SK-MEL-5 (cell line): ENCODE results near the gene C2orf72. TPM values are rescaled to one million over a fixed set of nuclear protein-coding genes. Genes with fewer than 3 reads are reported as not detected.
A peak's percentile ranks its signal among the peaks of the same experiment; 100 is the strongest.

Source experiments
- DNase-seq: peaks from one replicate; pipeline ENCODE4 v3.0.0-alpha.2; 2016; ENCODE audit warnings: low read depth, low spot score
- in situ Hi-C: cut with HindIII; loops from 2 replicates; pipeline ENCODE4 v1.10.0; 2016; ENCODE audit warnings: low sequenced_read_pairs, high pct_unique_total_duplicates, low pct_unique_long_range_greater_than_20kb
- total RNA-seq: library from RNA; depleted of rRNA; stranded (reverse); fragments of >200 nt; shearing (Covaris generic); gene quantifications from 2 replicates; pipeline ENCODE4 v1.2.3, GENCODE V29; 2014

C2orf72 gene
- total RNA-seq, 1 experiment from 2014 or later = 3.8 TPM

DNA sequence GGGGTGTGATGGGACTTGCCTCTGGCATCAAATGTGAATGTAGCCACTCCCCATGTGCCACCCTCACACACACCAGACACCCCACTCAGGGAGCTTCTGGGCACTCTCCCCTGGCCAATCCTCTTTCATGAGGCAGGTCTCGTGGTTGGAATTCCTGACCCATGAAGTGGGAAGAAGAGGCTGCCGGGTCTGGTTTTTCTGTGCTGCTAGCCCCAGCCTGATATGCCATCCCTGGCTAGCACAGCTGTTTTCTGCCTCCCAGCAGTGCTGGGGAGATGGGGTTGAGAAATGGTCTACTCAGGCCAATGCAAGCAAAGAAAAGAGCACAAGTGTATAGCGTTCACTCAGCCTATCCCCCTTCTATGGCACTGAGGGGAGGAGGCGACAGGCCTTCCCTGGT lies 1.2 kb upstream of the C2orf72 start:
- in situ Hi-C loops = no loop called here
- DNase-seq = no peak

DNA sequence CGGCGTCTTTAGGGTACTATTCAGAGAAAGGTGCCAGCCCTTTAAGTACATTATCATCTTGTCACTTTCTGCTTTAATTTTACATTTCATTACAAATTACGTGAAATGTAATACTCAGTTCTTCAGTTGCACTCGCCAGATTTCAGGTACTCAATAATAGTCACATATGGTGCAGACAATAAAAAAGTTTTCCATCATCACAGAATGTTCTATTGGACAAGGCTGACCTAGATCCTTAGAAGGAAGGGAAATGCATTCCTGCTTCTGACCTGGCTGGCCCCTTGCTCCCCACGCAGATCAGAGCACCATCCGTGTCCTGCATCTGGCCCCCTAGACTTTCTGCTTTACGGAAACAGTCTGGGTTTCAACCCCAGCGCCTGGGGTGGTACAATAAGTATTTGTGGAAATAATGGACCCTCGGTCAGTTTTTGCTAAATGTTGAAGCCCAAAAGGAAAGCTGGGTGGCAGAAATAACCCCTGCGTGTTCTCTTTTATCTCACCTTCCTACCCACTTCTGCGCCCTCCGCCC lies 681 bp upstream of the C2orf72 start:
- in situ Hi-C loops = no loop called here

DNA sequence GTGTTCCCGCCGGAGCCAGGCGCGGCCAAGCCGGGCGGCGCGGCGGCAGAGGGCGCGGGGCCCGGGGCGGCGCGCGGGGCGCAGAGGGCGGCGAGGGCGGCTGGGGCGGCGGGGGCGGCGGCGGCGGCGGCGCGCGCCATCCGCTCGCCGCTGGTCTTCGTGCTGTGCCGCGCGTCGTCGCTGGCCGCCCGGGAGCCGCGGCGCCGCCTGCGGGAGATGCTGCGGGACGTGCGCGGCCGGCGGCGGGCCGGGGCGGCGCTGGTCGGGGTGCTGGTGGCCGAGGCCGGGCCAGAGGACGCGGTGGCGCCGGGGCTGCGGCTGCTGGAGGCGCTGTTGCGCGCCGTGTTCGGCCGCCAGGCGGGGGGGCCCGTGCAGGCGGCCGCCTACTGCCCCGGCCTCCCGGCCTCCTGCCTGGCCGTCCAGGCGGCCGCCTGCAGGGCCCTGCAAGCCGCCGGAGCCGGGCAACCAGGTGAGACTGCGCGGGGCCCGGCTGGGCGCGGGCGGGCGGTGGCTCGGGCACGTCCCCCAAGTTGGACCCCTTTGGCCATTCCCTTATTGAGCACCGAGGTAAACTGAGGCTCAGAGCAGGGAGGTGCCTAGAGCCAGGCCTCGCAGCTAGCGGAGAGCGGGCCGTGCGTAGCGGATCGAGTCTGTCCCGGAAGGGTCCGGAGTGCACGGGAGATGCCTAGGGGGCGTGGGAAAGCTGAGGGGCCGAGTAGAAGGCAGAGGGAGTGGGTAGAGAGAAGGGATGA lies 584 bp downstream of the C2orf72 start:
- in situ Hi-C loops = no loop called here
- DNase-seq = no peak

More for the DNA sequence above, 681 bp upstream of the C2orf72 start:
- DNase-seq = no peak

DNA sequence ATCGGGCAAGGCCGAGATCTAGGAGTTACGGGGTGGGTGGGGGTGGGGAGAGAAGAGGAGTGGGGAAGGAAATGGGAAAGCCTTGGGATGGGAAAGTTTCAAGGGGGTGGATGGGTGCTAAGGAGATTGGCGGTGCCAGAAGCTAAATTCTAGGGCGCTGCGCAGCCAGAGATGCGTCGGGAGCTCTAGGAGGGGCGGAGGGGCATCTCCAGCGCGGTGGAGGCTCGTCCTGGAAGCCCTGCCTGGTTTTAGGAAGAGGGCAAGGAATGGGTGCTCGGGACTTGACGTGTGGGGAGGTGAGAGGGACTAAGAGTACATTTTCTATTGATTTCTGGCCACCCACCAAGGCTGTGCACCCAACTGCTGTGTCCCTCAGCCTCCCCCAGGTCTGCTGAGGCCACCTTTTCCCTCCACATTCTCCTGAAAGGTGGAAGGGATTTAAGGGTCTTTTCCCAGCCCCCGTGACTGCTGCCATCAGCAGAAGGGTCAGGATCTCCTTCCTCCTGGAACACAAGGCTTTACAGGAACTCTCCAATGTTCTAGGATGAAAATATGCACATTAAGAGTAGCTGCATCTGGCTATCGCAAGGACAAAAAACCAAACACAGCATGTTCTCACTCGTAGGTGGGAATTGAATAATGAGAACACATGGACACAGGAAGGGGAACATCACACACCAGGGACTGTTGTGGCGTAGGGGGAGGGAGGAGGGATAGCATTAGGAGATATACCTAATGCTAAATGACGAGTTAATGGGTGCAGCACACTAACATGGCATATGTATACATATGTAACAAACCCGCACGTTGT lies 1.4 kb downstream of the C2orf72 start:
- in situ Hi-C loops = no loop called here
- no peak for DNase-seq

DNA sequence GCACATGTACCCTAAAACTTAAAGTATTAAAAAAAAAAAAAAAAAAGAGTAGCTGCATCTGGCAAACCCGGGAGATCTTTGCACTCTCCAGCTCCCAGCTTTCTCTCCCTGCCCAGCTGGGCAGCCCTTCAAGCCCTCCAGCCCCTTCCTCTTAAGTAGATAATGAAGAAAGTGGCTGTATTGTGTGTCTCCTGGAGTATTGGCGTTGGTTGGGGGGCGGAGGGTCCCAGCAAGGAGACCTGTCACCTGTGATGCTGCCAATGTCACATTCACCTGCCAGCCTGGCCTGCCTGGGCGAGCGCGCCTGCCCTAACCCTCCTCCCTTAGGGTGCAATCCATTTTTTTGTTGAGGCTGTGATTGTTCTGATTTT lies 2.0 kb downstream of the C2orf72 start:
- DNase-seq = no peak
- in situ Hi-C loops = no loop called here

DNA sequence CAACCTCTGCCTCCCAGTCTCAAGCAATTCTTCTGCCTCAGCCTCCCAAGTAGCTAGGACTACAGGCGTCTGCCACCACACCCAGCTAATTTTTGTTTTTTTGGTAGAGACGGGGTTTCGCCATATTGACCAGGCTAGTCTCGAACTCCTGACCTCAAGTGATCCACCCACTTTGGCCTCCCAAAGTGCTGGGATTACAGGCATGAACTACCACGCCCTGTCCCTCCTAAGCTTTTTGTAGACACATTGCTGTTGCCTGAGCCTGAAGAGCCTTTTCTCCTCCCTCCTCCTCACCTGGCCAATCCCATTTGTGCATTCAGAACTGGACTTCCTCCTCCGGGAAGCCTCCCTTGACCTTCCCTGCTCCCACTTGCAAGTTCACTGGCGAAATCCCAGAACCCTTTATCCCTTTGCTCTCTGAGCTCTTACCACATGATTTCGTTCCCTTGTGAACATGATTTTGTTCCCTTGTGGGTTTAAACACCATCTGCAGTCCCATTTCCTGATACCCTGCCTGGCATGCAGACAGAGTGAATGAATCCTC lies 2.6 kb downstream of the C2orf72 start:
- DNase-seq = peak; percentile 21
- in situ Hi-C loops = no loop called here

DNA sequence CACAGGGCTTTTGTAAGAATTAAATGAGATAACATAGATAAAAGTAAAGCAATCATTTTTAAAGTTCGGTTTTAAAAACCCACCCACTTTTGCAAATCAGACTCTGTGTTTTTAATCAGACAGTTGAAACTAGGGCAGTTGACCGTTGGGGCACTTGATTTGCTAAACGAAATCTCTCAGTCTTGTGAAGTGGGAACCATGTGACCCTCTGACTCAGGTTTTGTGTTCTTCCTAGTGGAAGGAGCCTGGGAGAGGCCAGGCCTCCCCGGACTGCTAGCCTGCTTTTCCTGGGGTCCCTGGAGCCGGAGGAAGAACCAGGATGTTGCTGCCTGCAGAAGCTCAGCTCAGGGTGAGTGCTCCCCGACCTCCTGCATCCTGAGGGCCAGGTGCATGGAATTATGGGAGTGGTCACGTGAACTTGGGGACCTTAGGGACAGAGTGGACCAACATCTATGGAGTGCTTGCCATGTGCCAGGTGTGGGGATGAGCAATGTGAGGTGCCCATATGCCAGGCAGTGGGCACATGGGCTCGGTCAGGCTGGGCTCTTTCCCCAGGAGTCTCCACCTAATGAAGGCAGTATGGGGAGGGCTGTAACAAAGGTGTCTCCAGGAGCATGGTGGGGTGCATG lies 3.9 kb downstream of the C2orf72 start:
- in situ Hi-C loops = no loop called here
- DNase-seq = peak; percentile 28

DNA sequence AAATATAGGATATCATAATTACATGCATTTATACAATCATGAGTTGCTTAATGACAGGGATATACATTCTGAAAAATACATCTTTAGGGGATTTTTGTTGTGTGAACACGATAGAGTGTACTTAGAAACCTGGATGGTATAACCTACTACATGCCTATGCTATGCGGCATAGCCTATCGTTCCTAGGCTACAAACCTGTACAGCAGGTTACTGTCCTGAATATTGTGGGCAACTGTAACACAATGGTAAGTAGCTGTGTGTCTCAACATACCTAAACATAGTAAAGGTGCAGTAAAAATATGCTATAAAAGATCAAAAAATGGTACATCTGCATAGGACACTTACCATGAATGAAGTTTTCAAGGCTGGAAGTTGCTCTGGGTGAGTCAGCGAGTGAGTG lies 6.5 kb downstream of the C2orf72 start:
- DNase-seq = no peak
- in situ Hi-C loops = no loop called here

DNA sequence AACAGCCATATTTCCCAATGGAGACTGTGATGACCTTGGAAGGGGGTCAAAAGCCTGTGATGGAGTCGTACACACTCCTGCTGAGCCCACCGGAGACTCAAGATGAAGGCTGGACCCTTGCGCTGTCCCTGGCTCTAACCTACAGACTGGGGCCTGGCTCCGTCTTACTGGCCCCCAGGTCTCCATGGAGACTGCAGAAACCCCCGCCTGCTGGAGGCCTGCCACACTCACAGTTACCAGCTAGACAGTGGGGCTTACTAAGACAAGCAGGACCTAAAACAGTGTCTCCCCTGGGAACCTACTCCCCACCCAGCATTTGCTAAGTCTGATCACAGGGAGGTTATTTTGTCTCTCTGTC lies 9.6 kb downstream of the C2orf72 start:
- DNase-seq = no peak

DNA sequence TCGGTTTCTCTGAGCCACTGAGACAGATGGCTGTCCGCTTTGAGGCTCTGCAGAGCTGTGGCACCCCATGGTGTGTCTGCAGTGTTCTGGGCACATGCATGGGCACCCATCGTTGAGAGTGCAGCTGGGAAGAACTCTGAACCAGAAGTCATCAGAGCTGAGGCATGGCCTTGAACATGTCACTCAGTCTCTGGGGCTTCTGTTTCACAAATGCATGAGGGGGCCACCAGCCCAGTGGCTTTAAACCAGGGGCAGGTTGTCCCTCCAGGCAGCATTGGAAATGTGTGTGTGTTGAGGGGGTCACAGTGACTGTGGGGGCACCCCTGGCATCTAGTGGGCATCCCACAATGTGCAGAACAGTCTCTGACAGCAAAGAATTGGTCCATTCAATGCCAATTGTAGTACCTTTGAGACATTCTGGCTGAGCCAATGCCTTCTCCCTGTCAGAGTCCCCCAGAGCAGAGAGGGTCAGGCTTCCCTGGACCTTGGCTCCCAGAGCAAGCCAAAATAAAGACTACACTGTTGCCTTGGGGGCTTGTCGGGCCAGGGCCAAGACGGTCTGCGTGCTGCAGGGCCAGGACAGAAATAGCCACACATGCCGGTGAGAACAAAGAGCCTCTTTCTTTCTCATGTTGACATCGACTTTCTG lies 10.1 kb downstream of the C2orf72 start:
- peak; percentile 85 for DNase-seq
- in situ Hi-C loops = no loop called here

More for the DNA sequence above, 9.6 kb downstream of the C2orf72 start:
- in situ Hi-C loops = no loop called here

DNA sequence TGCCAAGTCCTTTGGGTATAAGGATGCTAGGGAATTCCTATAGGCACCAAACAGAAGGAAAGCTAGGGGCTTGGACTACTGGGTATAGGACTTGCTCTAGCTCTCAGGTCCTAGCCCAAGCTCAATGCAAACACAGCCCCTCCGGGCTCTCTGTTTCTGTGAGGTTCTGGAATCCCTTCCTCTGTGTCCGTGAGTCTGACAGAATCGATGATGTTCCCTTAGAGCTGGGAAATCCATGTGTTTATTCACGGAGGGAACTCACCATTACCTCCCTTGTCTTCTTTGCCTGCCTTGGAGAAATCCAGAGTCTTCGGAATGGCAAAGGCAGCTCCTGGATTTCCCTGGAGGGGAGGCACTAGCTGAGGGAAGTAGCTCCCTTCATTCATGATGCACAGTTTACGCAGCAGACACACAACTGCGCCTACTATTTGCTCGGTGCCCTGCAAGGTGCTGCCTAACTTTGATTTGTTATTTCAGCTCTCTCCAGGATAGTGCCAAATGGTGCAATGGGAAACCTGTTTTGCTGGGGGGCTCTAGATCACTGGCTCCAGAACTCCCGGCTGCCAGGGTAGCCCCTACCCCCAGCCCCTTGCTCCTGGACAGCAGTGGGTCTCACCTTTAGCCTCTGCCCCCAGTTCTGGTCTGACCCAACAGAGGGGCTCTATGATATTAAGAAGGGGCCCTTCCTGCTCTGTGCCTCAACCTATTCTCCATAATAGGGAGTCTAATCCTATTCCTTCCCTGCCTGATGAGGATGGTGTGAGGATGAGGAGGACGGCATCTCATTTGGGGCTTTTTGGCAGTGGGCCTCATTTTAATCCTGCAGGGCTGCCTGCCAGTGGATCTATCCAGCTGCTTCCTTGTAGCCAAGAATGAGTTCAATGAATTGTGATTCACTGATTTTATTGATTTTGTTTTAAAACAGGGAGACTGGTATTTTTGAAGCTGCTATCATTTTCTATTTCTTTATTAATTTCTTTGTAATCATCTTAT lies 10.9 kb downstream of the C2orf72 start:
- in situ Hi-C loops = no loop called here
- DNase-seq = no peak

DNA sequence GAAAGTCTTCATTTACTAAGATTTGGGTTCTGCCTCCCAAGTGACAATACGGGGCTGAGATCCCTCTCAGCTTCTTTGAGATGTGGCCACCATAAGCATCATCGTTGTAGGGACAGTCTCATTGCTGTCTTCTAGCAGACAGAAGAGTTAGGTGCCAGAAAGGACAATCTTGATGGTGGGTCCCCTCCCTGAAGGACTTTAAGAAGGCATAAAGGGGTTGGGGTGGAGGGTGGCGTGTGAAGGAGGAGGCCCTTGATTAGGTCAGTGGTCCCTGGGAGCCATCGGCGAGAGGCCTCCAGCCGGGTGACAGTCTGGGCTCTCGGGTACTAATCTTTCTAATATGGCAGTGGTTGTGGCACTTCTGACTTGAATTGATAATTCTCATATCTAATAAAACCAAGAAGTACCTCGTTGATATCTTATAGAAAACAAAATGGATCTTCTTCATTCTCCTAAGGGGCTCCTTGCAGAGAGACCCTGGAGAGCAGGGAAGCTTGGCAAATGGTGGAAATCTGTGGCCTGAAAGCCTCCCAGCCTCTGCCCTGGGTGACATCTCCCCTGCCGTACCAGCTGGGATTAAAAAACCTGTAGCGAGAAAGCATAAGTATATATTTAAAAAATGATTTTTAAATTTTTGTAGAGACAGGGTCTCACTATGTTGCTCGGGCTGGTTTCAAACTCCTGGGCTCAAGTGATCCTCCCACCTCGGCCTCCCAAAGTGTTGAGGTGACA lies 12.1 kb downstream of the C2orf72 start:
- no peak for DNase-seq
- in situ Hi-C loops = no loop called here

DNA sequence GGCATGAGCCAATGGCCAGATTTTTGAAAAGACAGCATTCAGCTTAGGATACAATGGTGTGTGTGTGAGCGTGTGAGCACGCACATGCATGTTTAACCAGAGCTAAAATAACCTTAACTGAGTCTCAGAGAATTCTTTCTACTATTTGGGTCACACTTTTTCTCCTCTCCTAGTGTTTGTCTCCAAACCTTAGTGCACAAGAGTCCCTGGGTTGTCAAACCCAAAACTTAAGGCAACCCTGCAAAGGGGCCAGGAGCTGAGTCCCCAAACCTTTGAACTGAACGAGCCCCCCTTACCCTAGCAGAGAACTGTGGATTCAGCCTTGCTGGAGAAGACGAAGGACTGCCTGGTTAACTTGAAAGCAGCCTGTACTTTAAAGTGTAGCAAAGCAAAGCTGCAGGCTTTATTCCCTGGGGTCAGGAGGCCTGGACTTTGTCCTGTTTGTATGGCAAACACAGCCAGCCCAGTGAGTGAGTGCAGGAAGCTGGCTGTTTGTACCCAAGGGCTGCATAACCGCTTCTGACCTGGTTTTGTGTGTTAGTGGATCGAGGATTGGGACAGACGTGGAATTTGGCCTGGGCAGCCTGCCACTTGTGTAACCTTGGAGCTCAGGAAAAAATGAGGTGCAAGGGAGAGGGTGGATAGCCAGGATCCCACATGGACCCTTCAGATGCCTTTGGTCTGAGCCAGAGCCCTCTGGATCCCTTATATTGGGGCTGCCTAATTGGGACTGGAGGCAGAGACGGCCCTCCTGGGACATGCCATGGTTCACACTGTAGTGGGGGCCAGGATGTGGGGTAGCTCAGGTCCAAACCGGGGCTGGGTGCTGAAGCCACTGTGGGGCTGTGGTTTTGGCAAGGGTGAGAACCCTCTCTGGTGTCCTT lies 12.9 kb downstream of the C2orf72 start:
- in situ Hi-C loops = no loop called here
- no peak for DNase-seq

DNA sequence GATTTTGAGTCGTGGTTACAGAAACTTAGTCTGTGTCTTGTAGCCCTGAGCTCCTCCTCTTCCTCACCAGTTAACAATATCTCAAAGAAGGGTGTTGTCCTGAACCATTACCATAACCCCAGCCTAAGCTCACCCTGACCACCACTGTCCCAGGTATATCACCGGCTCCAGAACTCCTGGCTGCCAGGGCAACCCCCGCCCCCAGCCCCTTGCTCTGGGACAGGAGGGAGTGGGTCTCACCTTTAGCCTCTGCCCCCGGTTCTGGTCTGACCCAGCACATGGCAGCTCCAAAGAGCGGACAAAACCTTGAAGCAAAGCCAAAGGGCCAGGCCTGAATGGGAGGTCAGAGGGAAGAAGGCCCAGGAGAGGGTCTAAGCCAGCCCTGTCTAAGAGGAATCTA lies 13.8 kb downstream of the C2orf72 start:
- in situ Hi-C loops = no loop called here

More for the DNA sequence above, 13.8 kb downstream of the C2orf72 start:
- no peak for DNase-seq
